HCT116 (cell line): ENCODE results near the gene TOMM34. TPM values are rescaled to one million over a fixed set of nuclear protein-coding genes. Genes with fewer than 3 reads are reported as not detected.

ENCODE experiments used
- ATAC-seq: fragments of 200-7000 bp; cut with Tn5 transposase; 2 replicates; pipeline ENCODE4 v1.9.1; 2020; ENCODE audit warnings: mild to moderate bottlenecking, moderate library complexity
- BruUV-seq: library from RNA; stranded (reverse); fragments of 400-500 nt; replicated peaks from 2 replicates; lab custom pipeline; 2021; lab: Mats Ljungman, UMichigan
- CTCF ChIA-PET: fragments of 300-600 bp; sonication (Branson Sonifier 250); formaldehyde crosslinking; loops from one replicate; lab custom pipeline; 2021; ENCODE audit warnings: antibody characterized with exemption; lab: Charles Lee
- POLR2A ChIA-PET: fragments of 300-600, 350-600 bp; sonication (Branson Sonifier 250); formaldehyde crosslinking; loops from one replicate; lab custom pipeline; 2021; ENCODE audit warnings: antibody characterized with exemption; lab: Charles Lee
- RAD21 ChIA-PET, 2 experiments: fragments of 300-600 bp; sonication (Branson Sonifier 250); formaldehyde crosslinking; loops; one replicate each; lab custom pipeline; 2023; ENCODE audit warnings: low total read pairs in 2 of 2; ENCODE audit not compliant: uncharacterized antibody in 2 of 2, unreplicated experiment in 2 of 2, low non-redundant PET in 1 of 2; lab: Charles Lee
- DNase-seq: peaks from one replicate; pipeline ENCODE4 v3.0.0-alpha.2; 2010; ENCODE audit warnings: low read depth, low spot score
- H2AFZ ChIP-seq: fragments of 200-600 bp; shearing (Covaris generic), sonication (generic); 2 replicates; pipeline ENCODE4 v1.6.1; 2017; ENCODE audit warnings: low read depth, mixed run types, mixed read lengths, antibody characterized with exemption, low read length; ENCODE audit not compliant: poor library complexity, severe bottlenecking
- H3K27ac ChIP-seq: 2 replicates; pipeline ENCODE4 v1.5.1; 2012; ENCODE audit warnings: low read depth, low read length
- H3K27me3 ChIP-seq: fragments of 200-600 bp; sonication (generic); 2 replicates; pipeline ENCODE4 v1.6.1; 2016; ENCODE audit warnings: mixed run types, low read length, mixed read lengths; ENCODE audit not compliant: insufficient read depth
- H3K36me3 ChIP-seq, 2 experiments: fragments of 200-500 bp in 1 of 2; fragments of 200-600 bp in 1 of 2; sonication (Bioruptor generic) in 1 of 2; sonication (generic) in 1 of 2; 2 replicates each; pipeline versions ENCODE4 v1.5.1 to v1.6.1; 2014 to 2016; ENCODE audit warnings: low read length in 2 of 2, inconsistent platforms in 1 of 2, mixed read lengths in 1 of 2, mixed run types in 1 of 2; ENCODE audit not compliant: insufficient read depth in 2 of 2, control insufficient read depth in 1 of 2
- H3K4me1 ChIP-seq, 2 experiments: fragments of 200-600 bp in 1 of 2; sonication (generic) in 1 of 2; 2 replicates each; pipeline versions ENCODE4 v1.5.1 to v1.6.1; 2012 to 2017; ENCODE audit warnings: low read length in 2 of 2, inconsistent platforms in 1 of 2, mild to moderate bottlenecking in 1 of 2, mixed read lengths in 1 of 2, mixed run types in 1 of 2, moderate library complexity in 1 of 2; ENCODE audit not compliant: insufficient read depth in 2 of 2, control insufficient read depth in 1 of 2
- H3K4me2 ChIP-seq: fragments of 200-600 bp; sonication (generic); 2 replicates; pipeline ENCODE4 v1.6.1; 2017; ENCODE audit warnings: mixed run types, low read length, mixed read lengths
- H3K4me3 ChIP-seq, 2 experiments: fragments of 200-600 bp in 1 of 2; sonication (generic) in 1 of 2; replicated peaks in 1 of 2; 2 replicates each; pipeline ENCODE4 v1.5.1; 2011 to 2016; ENCODE audit warnings: low read length in 2 of 2, control low read depth in 1 of 2, low read depth in 1 of 2, mild to moderate bottlenecking in 1 of 2, mixed read lengths in 1 of 2, mixed run types in 1 of 2
- H3K79me2 ChIP-seq: fragments of 200-600 bp; sonication (generic); 2 replicates; pipeline ENCODE4 v1.6.1; 2017; ENCODE audit warnings: mild to moderate bottlenecking, mixed run types, low read length, moderate library complexity, mixed read lengths; ENCODE audit not compliant: insufficient read depth
- H3K9ac ChIP-seq: fragments of 200-600 bp; sonication (generic); 2 replicates; pipeline ENCODE4 v1.6.1; 2016; ENCODE audit warnings: low read length, mixed read lengths
- H3K9me2 ChIP-seq: fragments of 200-600 bp; sonication (generic), shearing (Covaris generic); 2 replicates; pipeline ENCODE4 v1.6.1; 2017; ENCODE audit warnings: mixed run types, mild to moderate bottlenecking, moderate library complexity; ENCODE audit not compliant: insufficient read depth
- H3K9me3 ChIP-seq, 2 experiments: fragments of 200-500 bp in 1 of 2; fragments of 200-600 bp in 1 of 2; sonication (Bioruptor generic) in 1 of 2; sonication (generic) in 1 of 2; 2 replicates each; pipeline ENCODE4 v1.6.1; 2014 to 2017; ENCODE audit warnings: low read length in 2 of 2, mixed read lengths in 2 of 2, inconsistent platforms in 1 of 2, low read depth in 1 of 2, mild to moderate bottlenecking in 1 of 2, mixed run types in 1 of 2, moderate library complexity in 1 of 2; ENCODE audit not compliant: control insufficient read depth in 1 of 2, insufficient read depth in 1 of 2
- H4K20me1 ChIP-seq: fragments of 200-600 bp; sonication (generic), shearing (Covaris generic); 2 replicates; pipeline ENCODE4 v1.6.1; 2017; ENCODE audit warnings: mixed run types, mild to moderate bottlenecking, moderate library complexity; ENCODE audit not compliant: insufficient read depth
- EGR1 ChIP-seq: IDR thresholded peaks from 2 replicates; pipeline ENCODE4 v1.6.1; 2012; ENCODE audit warnings: low read depth
- EZH2 ChIP-seq: fragments of 200-600 bp; sonication (generic); IDR thresholded peaks from 2 replicates; pipeline ENCODE4 v1.6.1; 2017; ENCODE audit warnings: antibody characterized with exemption, mixed run types
- EZH2phosphoT487 ChIP-seq: fragments of 200-600 bp; IDR thresholded peaks from 2 replicates; pipeline ENCODE4 v1.6.1; 2018; ENCODE audit warnings: antibody characterized with exemption, borderline replicate concordance
- FOSL1 ChIP-seq: IDR thresholded peaks from 2 replicates; pipeline ENCODE4 v1.6.1; 2012; ENCODE audit warnings: low read depth
- JUND ChIP-seq: IDR thresholded peaks from 2 replicates; pipeline ENCODE4 v1.6.1; 2012
- MAX ChIP-seq: IDR thresholded peaks from 2 replicates; pipeline ENCODE4 v1.6.1; 2012
- POLR2A ChIP-seq: IDR thresholded peaks from 2 replicates; pipeline ENCODE4 v1.7.0; 2011; ENCODE audit warnings: borderline replicate concordance; ENCODE audit not compliant: insufficient read depth, insufficient read length; ENCODE audit errors: extremely low read depth
- RAD21 ChIP-seq: IDR thresholded peaks from 2 replicates; pipeline ENCODE4 v1.6.1; 2012; ENCODE audit warnings: low read depth, mild to moderate bottlenecking
- intact Hi-C: fragments of 100-400 bp; cut with micrococcal nuclease; formaldehyde crosslinking; loops from 2 replicates; pipeline ENCODE4 v1.10.0; 2022
- total RNA-seq: library from RNA; stranded (reverse); gene quantifications from one replicate; pipeline ENCODE4 v1.2.1, GENCODE V29; 2021; ENCODE audit not compliant: unreplicated experiment

Gene TOMM34
- total RNA-seq, 1 experiment from 2014 or later, result 51.7 TPM

GRCh38 chr20:44904377-44904776 is 55.8 kb downstream of the TOMM34 start:
- intact Hi-C loops, result no loop called here
- DNase-seq (no peak), ATAC-seq (no peak)
- ChIA-PET RAD21 (no interaction called here), CTCF (no interaction called here), POLR2A (no interaction called here)
- Histone ChIP-seq H2AFZ (no peak overlapping the region), H3K4me1 (peaks cover 2 to 4% of the 10 kb centered on the region in 2 experiments; a peak in 3 of 4 replicates), H3K36me3 (peaks cover 61 to 66% of the 10 kb centered on the region in 2 experiments), H4K20me1 (no peaks in the 10 kb centered on the region; the same call in 1 of the 2 replicates), H3K9ac (no peak overlapping the region), H3K27me3 (no peaks in the 10 kb centered on the region), H3K4me2 (no peak overlapping the region), H3K9me3 (no peaks in the 10 kb centered on the region), H3K27ac (no peak overlapping the region), H3K4me3 (no peak overlapping the region), H3K9me2 (no peaks in the 10 kb centered on the region), H3K79me2 (peaks cover 50% of the 10 kb centered on the region)
- BruUV-seq, result no TSS peak
- TF ChIP-seq FOSL1 (no peak), POLR2A (no peak), EZH2phosphoT487 (no peak), EGR1 (no peak), JUND (no peak), RAD21 (no peak), EZH2 (no peak)

GRCh38 chr20:44901974-44902373 is 58.2 kb downstream of the TOMM34 start:
- no peak overlapping the region for H3K4me2 ChIP-seq
- intact Hi-C loops, result no loop called here
- H3K4me1 ChIP-seq, result no peaks in the 10 kb centered on the region
- CTCF ChIA-PET, result no interaction called here
- RAD21 ChIA-PET, result no interaction called here
- H2AFZ ChIP-seq, result no peak overlapping the region
- no peak for TF ChIP-seq MAX
- POLR2A ChIA-PET, result interaction anchor here (1.6 kb wide), 1 partner anchor 17 kb away, joined by 4 read pairs; the partner anchor contains the start of gene YWHAB
- no peak overlapping the region for H3K4me3 ChIP-seq
- H3K36me3 ChIP-seq, result peaks cover 50 to 57% of the 10 kb centered on the region in 2 experiments
- H4K20me1 ChIP-seq, result no peaks in the 10 kb centered on the region; the same call in 1 of the 2 replicates
- BruUV-seq, result no TSS peak
- no peaks in the 10 kb centered on the region for H3K9me2 ChIP-seq
- no peaks in the 10 kb centered on the region for H3K27me3 ChIP-seq
- DNase-seq (no peak), ATAC-seq (no peak)
- H3K9me3 ChIP-seq, result no peaks in the 10 kb centered on the region
- no peak overlapping the region for H3K27ac ChIP-seq
- H3K9ac ChIP-seq, result no peak overlapping the region
- H3K79me2 ChIP-seq, result peaks cover 74% of the 10 kb centered on the region
